ENCODE results near the gene IGFL2. TPM values are rescaled to one million over a fixed set of nuclear protein-coding genes. Genes with fewer than 3 reads are reported as not detected.
A peak's percentile ranks its signal among the peaks of the same experiment; 100 is the strongest.

Gene IGFL2
- total and polyA plus RNA-seq, 2 donors from 2014 or later: not detected

DNA sequence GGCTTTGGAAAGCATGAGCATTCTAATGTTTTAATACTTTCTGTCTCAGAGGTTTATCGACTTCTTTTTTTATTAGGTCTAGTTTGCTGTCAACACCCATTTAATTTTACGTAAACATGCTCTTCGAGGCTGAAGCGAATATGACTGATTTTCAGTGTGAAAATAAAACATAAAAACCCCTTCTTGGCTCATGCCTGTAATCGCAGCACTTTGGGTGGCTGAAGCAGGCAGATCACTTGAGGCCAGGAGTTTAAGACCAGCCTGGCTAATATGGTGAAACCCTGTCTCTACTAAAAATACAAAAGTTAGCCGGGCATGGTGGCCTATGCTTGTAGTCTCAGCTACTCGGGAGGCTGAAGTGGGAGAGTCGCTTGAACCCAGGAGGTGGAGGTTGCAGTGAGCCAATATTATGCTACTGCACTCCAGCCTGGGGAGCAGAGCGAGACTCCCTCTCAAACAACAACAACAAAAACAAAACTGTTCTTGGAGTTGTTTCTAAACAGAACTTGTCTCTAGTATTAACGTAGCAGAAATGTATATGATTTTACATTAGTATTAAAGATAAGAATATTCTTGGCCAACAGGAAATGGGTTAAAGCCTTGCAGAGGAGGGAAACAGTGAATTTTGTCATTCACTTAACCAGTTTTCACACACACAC lies 16.4 kb upstream of the IGFL2 start:
- H3K27ac ChIP-seq (ENCODE audit: low read depth in 2 of 2, low read length in 2 of 2): no peak overlapping the region
- TF ChIP-seq CTCF (IDR thresholded peaks at IDR 0.05; ENCODE audit: borderline replicate concordance, extremely low read depth, insufficient read depth): no peak

DNA sequence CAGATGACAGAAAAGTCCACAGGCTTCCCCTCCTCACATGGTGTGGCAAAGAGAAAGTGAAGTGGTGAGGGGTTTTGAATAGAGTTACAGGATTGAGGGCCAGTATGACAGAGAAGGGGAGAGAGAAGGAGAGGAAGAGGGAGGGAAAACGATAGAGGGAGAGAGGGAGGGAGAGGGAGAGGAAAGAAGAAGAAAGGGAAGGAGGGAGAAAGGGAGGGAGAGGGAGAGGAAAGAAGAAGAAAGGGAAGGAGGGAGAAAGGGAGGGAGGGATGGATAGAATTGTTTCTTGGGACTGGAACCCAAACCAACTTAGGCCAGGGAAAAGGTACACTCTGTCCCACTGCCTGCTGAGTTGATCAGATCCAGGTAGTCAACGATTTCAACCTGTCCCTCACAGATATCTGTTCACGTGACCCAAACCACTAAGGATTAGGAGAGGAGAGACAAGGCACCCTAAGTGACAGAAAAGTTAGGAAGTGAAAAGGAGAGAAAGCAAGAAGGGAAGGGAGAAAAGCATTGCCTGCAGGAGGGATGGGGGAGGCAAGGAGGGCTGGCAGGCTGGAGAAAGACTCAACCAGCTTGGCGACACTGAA lies 15.4 kb upstream of the IGFL2 start:
- Histone ChIP-seq H3K27ac (ENCODE audit: low read depth in 2 of 2, low read length in 2 of 2) (no peak overlapping the region), H3K27me3 (ENCODE audit: control insufficient read depth, insufficient read depth, low read length) (no peaks in the 10 kb centered on the region), H3K4me1 (ENCODE audit: control insufficient read depth in 2 of 3, insufficient read depth in 2 of 3, low read depth in 1 of 3, low read length in 3 of 3) (peaks cover 0 to 6% (median 0%) of the 10 kb centered on the region in 3 donors), H3K9me3 (ENCODE audit: control insufficient read depth in 2 of 3, insufficient read depth in 1 of 3, low read length in 3 of 3) (no peaks in the 10 kb centered on the region), H3K36me3 (ENCODE audit: control insufficient read depth in 2 of 3, insufficient read depth in 3 of 3, low read length in 3 of 3) (no peaks in the 10 kb centered on the region), H3K4me3 (ENCODE audit: low read length in 3 of 3) (no peak overlapping the region), H3K9ac (ENCODE audit: low read length in 3 of 3) (no peak overlapping the region)
- FAIRE-seq (no peak), DNase-seq (no peak)
- intact Hi-C loops (cut with DNase I): no loop called here
- TF ChIP-seq CTCF (IDR thresholded peaks at IDR 0.05; ENCODE audit: borderline replicate concordance, extremely low read depth, insufficient read depth): no peak

More for the DNA sequence above, 16.4 kb upstream of the IGFL2 start:
- Histone ChIP-seq H3K9ac (ENCODE audit: low read length in 3 of 3) (no peak overlapping the region), H3K36me3 (ENCODE audit: control insufficient read depth in 2 of 3, insufficient read depth in 3 of 3, low read length in 3 of 3) (no peaks in the 10 kb centered on the region), H3K4me1 (ENCODE audit: control insufficient read depth in 2 of 3, insufficient read depth in 2 of 3, low read depth in 1 of 3, low read length in 3 of 3) (peaks cover 0 to 6% (median 0%) of the 10 kb centered on the region in 3 donors), H3K4me3 (ENCODE audit: low read length in 3 of 3) (no peak overlapping the region), H3K27me3 (ENCODE audit: control insufficient read depth, insufficient read depth, low read length) (no peaks in the 10 kb centered on the region), H3K9me3 (ENCODE audit: control insufficient read depth in 2 of 3, insufficient read depth in 1 of 3, low read length in 3 of 3) (no peaks in the 10 kb centered on the region)
- intact Hi-C loops (cut with DNase I): no loop called here
- FAIRE-seq: no peak
- no peak for DNase-seq

DNA sequence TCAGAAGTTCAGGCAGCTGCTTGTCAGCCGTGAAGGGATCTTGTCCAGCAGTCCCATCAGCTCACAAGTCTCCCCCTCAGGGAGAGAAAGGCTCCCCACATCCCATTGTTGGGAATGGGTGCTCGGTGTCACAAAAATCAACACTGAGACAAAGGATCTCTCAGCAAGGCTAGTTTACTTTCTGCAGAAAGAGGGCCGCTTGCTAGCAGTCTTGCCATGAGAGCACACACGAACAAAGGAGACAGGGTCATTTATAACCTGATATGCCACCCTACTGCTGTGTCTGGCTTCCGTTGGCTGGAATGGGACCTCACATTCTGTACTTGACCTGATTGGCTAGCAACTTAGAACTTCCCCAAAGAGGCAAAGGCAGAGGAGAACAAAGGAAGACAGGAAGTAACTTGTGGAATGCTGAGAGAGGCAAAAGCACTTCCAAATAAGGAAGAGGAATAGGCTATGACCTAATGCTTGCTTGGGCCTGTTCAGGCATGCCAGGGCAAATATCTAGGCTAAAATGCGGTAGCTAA lies 14.9 kb upstream of the IGFL2 start:
- no peaks in the 10 kb centered on the region for H3K27me3 ChIP-seq (ENCODE audit: control insufficient read depth, insufficient read depth, low read length)
- TF ChIP-seq CTCF (IDR thresholded peaks at IDR 0.05; ENCODE audit: borderline replicate concordance, extremely low read depth, insufficient read depth): no peak
- H3K9ac ChIP-seq (ENCODE audit: low read length in 3 of 3): no peak overlapping the region
- peaks cover 0 to 6% (median 0%) of the 10 kb centered on the region in 3 donors for H3K4me1 ChIP-seq (ENCODE audit: control insufficient read depth in 2 of 3, insufficient read depth in 2 of 3, low read depth in 1 of 3, low read length in 3 of 3)
- intact Hi-C loops (cut with DNase I): no loop called here
- H3K4me3 ChIP-seq (ENCODE audit: low read length in 3 of 3): no peak overlapping the region
- H3K9me3 ChIP-seq (ENCODE audit: control insufficient read depth in 2 of 3, insufficient read depth in 1 of 3, low read length in 3 of 3): no peaks in the 10 kb centered on the region
- FAIRE-seq (no peak), DNase-seq (peak in 3 of 5 donors; percentile 30 to 69 (median 60))
- H3K27ac ChIP-seq (ENCODE audit: low read depth in 2 of 2, low read length in 2 of 2): no peak overlapping the region
- no peaks in the 10 kb centered on the region for H3K36me3 ChIP-seq (ENCODE audit: control insufficient read depth in 2 of 3, insufficient read depth in 3 of 3, low read length in 3 of 3)

Data from kidney (tissue), 14 donors.